Astrocyte of the spinal cord (primary cell): ENCODE results near the gene PAX6.
"Not testable (repeated sequence)": the region's sequence is repeated elsewhere in the genome, so short reads cannot be mapped to it uniquely, and the experiment has no call there.

ENCODE experiments used
- DNase-seq: peaks from one replicate; pipeline ENCODE4 v3.0.0; 2011; ENCODE audit warnings: low read depth, low spot score
- H3K4me3 ChIP-seq: 2 replicates; pipeline ENCODE4 v1.5.1; 2011; ENCODE audit warnings: low read depth, mild to moderate bottlenecking, low read length, moderate library complexity
- in situ Hi-C: cut with HindIII; loops from 2 replicates; pipeline ENCODE4 v1.10.0; 2017; ENCODE audit warnings: low sequenced_read_pairs
- TF ChIP-seq, protein P1 (sequence below): IDR thresholded peaks from 2 replicates; pipeline ENCODE4 v1.5.1; 2012; ENCODE audit warnings: low read depth, mild to moderate bottlenecking, low read length, inconsistent platforms

PAX6 gene

DNA sequence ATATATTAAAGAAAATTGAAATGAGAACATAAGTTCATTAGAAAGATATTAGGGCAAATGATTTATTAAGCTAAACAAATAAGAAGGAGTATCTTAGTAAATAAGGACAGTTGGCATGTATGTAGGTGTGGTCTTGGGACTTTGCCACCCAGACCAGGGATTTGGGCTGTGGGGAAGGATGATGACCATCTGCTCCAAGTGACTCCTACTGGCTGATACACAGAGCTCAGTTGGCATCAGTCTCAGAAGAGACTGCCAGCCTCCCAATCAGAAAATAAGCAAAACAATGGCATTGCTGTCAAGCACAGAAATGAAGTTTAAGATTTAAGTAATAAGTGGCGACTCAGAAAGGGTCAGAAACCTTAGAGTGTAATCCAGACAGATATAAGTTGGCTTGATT lies 49.5 kb downstream of the PAX6 start:
- TF ChIP-seq, protein P1, sequence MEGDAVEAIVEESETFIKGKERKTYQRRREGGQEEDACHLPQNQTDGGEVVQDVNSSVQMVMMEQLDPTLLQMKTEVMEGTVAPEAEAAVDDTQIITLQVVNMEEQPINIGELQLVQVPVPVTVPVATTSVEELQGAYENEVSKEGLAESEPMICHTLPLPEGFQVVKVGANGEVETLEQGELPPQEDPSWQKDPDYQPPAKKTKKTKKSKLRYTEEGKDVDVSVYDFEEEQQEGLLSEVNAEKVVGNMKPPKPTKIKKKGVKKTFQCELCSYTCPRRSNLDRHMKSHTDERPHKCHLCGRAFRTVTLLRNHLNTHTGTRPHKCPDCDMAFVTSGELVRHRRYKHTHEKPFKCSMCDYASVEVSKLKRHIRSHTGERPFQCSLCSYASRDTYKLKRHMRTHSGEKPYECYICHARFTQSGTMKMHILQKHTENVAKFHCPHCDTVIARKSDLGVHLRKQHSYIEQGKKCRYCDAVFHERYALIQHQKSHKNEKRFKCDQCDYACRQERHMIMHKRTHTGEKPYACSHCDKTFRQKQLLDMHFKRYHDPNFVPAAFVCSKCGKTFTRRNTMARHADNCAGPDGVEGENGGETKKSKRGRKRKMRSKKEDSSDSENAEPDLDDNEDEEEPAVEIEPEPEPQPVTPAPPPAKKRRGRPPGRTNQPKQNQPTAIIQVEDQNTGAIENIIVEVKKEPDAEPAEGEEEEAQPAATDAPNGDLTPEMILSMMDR, result no peak
- in situ Hi-C loops, result no loop called here
- no peak for DNase-seq
- no peak overlapping the region for H3K4me3 ChIP-seq

DNA sequence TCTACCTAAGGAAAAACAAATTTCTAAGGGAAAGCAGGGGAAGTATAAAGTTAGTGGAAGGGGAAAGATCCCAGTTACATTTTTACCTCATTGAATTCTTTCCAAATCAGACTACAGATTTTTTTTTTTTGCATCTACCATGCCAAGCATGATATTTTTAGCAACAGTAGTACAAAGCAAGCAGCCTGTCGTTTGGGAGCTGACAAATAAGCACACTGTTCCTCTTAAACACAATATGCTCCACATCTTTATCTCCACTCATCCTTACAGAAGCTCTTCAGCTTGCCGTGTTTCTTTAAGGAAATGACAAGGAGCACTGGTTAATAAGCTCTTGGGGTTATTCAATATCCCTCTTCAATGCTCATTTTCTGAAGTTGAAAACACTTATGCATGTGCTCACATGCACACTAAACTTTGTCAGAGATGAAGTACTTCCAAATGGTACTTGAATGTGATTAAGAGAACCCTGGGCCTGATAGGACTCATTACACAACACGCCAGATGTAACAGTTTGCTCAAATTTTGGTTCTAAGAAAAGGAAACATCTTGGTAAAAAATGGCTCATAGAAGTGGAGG lies 53.8 kb downstream of the PAX6 start:
- no peak for DNase-seq
- TF ChIP-seq, protein P1, result no peak

DNA sequence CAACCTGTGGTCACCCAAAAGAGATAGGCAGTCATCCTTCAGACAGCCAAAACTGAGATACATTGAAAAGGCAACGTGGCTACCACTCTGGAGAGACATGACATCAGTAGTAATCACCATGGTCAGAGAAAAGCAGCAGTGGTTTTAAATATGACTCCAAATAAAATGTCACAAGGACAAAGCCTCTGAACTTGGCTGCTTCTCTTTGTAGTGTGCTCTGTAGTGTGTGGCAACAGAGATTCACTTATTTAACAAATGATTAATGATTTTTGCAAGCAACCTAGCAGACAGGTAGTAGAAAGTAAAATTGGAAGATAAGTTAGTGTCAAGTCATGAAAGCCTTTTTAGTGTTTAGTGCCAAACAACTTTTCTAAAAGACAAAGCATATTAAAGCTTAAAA lies 63.5 kb downstream of the PAX6 start:
- TF ChIP-seq, protein P1, result no peak
- in situ Hi-C loops, result no loop called here
- no peak overlapping the region for H3K4me3 ChIP-seq
- DNase-seq, result no peak

More for the DNA sequence above, 53.8 kb downstream of the PAX6 start:
- in situ Hi-C loops, result no loop called here
- H3K4me3 ChIP-seq, result no peak overlapping the region

DNA sequence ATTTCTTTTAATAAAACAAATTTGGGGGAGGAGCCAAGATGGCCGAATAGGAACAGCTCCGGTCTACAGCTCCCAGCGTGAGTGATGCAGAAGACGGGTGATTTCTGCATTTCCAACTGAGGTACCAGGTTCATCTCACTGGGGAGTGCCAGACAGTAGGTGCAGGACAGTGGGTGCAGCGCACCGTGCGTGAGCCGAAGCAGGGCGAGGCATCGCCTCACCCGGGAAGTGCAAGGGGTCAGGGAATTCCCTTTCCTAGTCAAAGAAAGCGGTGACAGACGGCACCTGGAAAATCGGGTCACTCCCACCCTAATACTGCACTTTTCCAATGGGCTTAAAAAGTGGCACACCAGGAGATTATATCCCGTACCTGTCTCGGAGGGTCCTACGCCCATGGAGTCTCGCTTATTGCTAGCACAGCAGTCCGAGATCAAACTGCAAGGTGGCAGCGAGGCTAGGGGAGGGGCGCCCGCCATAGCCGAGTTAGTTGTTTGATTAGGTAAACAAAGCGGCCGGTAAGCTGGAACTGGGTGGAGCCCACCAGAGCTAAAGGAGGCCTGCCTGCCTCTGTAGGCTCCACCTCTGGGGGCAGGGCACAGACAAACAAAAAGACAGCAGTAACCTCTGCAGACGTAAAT lies 70.3 kb downstream of the PAX6 start:
- DNase-seq, H3K4me3 ChIP-seq, in situ Hi-C loops: not testable (repeated sequence)

DNA sequence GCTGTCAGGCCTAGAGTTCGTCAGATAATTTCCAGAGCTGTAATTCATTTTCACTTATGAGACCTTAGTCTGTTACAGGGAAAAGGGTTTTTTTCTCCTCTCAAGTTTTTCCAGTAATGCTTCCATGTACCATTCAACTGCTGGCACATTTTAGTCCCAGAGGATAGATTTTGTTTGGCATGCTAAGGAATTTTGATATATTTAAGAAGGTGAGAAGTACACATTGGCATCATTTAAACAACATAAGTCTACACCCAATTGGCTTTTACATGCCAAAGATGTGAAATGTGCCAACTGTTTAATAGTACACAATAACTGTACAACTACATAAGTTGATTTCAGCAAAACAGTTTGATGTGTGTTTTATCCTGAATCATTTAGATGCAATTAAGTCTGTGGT lies 71.0 kb downstream of the PAX6 start:
- TF ChIP-seq, protein P1, result no peak
- DNase-seq, result no peak
- H3K4me3 ChIP-seq, result no peak overlapping the region
- in situ Hi-C loops, result no loop called here
